K562 (cell line): ENCODE measurements around the gene IGSF9. TPM values are rescaled to one million over a fixed set of nuclear protein-coding genes. Genes with fewer than 3 reads are reported as not detected.

ENCODE experiments used
- ATAC-seq: fragments of 200-7000 bp; cut with Tn5 transposase; 3 replicates; pipeline ENCODE4 v1.9.1; 2020; ENCODE audit warnings: moderate library complexity
- BruUV-seq: library from RNA; stranded (reverse); fragments of 400-500 nt; replicated peaks from 2 replicates; lab custom pipeline; 2021; lab: Mats Ljungman, UMichigan
- CTCF ChIA-PET: fragments of 300-600 bp; formaldehyde crosslinking; extraction: SDS; loops from one replicate; lab custom pipeline; 2021; ENCODE audit warnings: low intra/inter-chr PET ratio; lab: Yijun Ruan, JAX
- POLR2A ChIA-PET: fragments of 300-600, 350-650 bp; sonication (Branson Sonifier 250); formaldehyde crosslinking; extraction: SDS; loops from one replicate; lab custom pipeline; 2021; ENCODE audit warnings: antibody characterized with exemption, inconsistent platforms; lab: Yijun Ruan, JAX
- DNase-seq, 4 experiments: peaks; one replicate each; pipeline versions ENCODE4 v3.0.0 to v3.0.0-alpha.2; 2011 to 2018; ENCODE audit warnings: low spot score in 3 of 4, mixed read lengths in 3 of 4; ENCODE audit errors: extremely low read depth in 1 of 4
- FAIRE-seq: peaks from 2 replicates; lab custom pipeline; 2011; peaks lifted over from hg19 to GRCh38; lab: Jason Lieb, UNC
- H2AFZ ChIP-seq: 2 replicates; pipeline ENCODE4 v1.6.0; 2011; ENCODE audit warnings: low read depth, low read length, control low read depth, inconsistent platforms
- H3K27ac ChIP-seq: fragments of 200-600 bp; 3 replicates; pipeline ENCODE4 v1.8.0; 2011; ENCODE audit warnings: low read depth, mild to moderate bottlenecking, control low read depth, inconsistent platforms, low read length, moderate library complexity, mixed read lengths; ENCODE audit errors: extremely low read depth
- H3K27me3 ChIP-seq, 2 experiments: fragments of 300-600 bp in 1 of 2; 2 replicates in 1 of 2; 3 replicates in 1 of 2; pipeline versions ENCODE4 v1.6.0 to v1.8.0; 2011; ENCODE audit warnings: inconsistent platforms in 2 of 2, low read length in 2 of 2, mild to moderate bottlenecking in 1 of 2, mixed read lengths in 1 of 2, moderate library complexity in 1 of 2; ENCODE audit not compliant: control insufficient read depth in 2 of 2, insufficient read depth in 2 of 2
- H3K36me3 ChIP-seq: fragments of 300-600 bp; 3 replicates; pipeline ENCODE4 v1.8.0; 2011; ENCODE audit warnings: mild to moderate bottlenecking, low read length, inconsistent platforms; ENCODE audit not compliant: control insufficient read depth, insufficient read depth
- H3K4me1 ChIP-seq, 2 experiments: fragments of 200-600 bp in 1 of 2; replicated peaks in 1 of 2; 2 replicates in 1 of 2; 3 replicates in 1 of 2; pipeline versions ENCODE4 v1.5.1 to v1.8.0; 2011; ENCODE audit warnings: inconsistent platforms in 2 of 2, low read length in 2 of 2, mild to moderate bottlenecking in 1 of 2, mixed read lengths in 1 of 2, moderate library complexity in 1 of 2; ENCODE audit not compliant: control insufficient read depth in 2 of 2, insufficient read depth in 2 of 2
- H3K4me2 ChIP-seq: 2 replicates; pipeline ENCODE4 v1.6.1; 2011; ENCODE audit warnings: low read length, control low read depth, inconsistent platforms, mixed read lengths; ENCODE audit not compliant: insufficient read depth
- H3K4me3 ChIP-seq: fragments of 200-600 bp; sonication (generic), shearing (Covaris generic); 2 replicates; pipeline ENCODE4 v1.5.1; 2016; ENCODE audit warnings: control low read depth, inconsistent platforms
- H3K79me2 ChIP-seq: fragments of 200-600 bp; 3 replicates; pipeline ENCODE4 v1.8.0; 2011; ENCODE audit warnings: low read length, inconsistent platforms; ENCODE audit not compliant: control insufficient read depth, insufficient read depth
- H3K9ac ChIP-seq, 2 experiments: 2 replicates each; pipeline versions ENCODE4 v1.6.0 to v1.6.1; 2011; ENCODE audit warnings: low read depth in 2 of 2, low read length in 2 of 2, control low read depth in 1 of 2, inconsistent platforms in 1 of 2, mild to moderate bottlenecking in 1 of 2, mixed read lengths in 1 of 2; ENCODE audit not compliant: insufficient read depth in 1 of 2
- H3K9me1 ChIP-seq: one replicate; pipeline ENCODE4 v1.6.0; 2011; ENCODE audit warnings: inconsistent platforms, mild to moderate bottlenecking, low read length, moderate library complexity; ENCODE audit not compliant: control insufficient read depth, insufficient read depth
- H3K9me3 ChIP-seq: replicated peaks from 2 replicates; pipeline ENCODE4 v1.5.1; 2011; ENCODE audit warnings: low read depth, low read length, inconsistent platforms; ENCODE audit not compliant: control insufficient read depth, insufficient read depth
- H4K20me1 ChIP-seq: replicated peaks from 2 replicates; pipeline ENCODE4 v1.6.1; 2011; ENCODE audit warnings: low read length, inconsistent platforms, mixed read lengths; ENCODE audit not compliant: control insufficient read depth, insufficient read depth
- DIDO1 ChIP-seq: fragments of 450-650 bp; IDR thresholded peaks from 2 replicates; pipeline ENCODE4 v1.6.1; 2016; ENCODE audit warnings: low read depth, missing biosample characterization, missing genetic modification characterization
- FUS ChIP-seq: fragments of 200-400 bp; formaldehyde crosslinking; optimal IDR thresholded peaks from 2 replicates; pipeline ENCODE3; 2017; ENCODE audit warnings: low read depth, low read length
- HNRNPLL ChIP-seq: fragments of 200-400 bp; formaldehyde crosslinking; IDR thresholded peaks from 2 replicates; pipeline ENCODE4 v1.6.1; 2017; ENCODE audit warnings: low read length, low read depth, mild to moderate bottlenecking; ENCODE audit not compliant: poor library complexity, severe bottlenecking
- KDM1A ChIP-seq, 2 experiments: fragments of 450-650 bp; IDR thresholded peaks; 2 replicates each; pipeline ENCODE4 v1.6.1; 2016; ENCODE audit warnings: mild to moderate bottlenecking in 2 of 2
- RCOR1 ChIP-seq, 2 experiments: IDR thresholded peaks; 2 replicates each; pipeline ENCODE4 v1.6.1; 2012; ENCODE audit warnings: low read depth in 2 of 2, low read length in 2 of 2, borderline replicate concordance in 1 of 2, improper control_type of control experiment in 1 of 2
- RFX7 ChIP-seq: fragments of 250-450 bp; sonication (Bioruptor Pico); IDR thresholded peaks from 2 replicates; pipeline ENCODE4 v1.5.1; 2021; ENCODE audit warnings: mild to moderate bottlenecking
- TGIF2 ChIP-seq: sonication (generic); formaldehyde crosslinking; IDR thresholded peaks from 2 replicates; pipeline ENCODE4 v1.8.1; 2022; ENCODE audit warnings: mild to moderate bottlenecking, missing genetic modification reagents, moderate library complexity
- ZNF253 ChIP-seq: fragments of 250-450 bp; sonication (Bioruptor Pico); conservative IDR thresholded peaks from 2 replicates; pipeline ENCODE4 v1.6.1; 2021; ENCODE audit warnings: mild to moderate bottlenecking
- WGBS: fragments of 100-300 bp; shearing (Covaris generic); methylation state at CpG from one replicate; pipeline ENCODE4 v1.1.6; 2016; ENCODE audit warnings: low coverage, mixed read lengths; ENCODE audit not compliant: insufficient coverage; ENCODE audit errors: missing lambda C conversion rate; 5-methylcytosine and 5-hydroxymethylcytosine counted together
- in situ Hi-C: fragments of 300-500 bp; cut with MboI; formaldehyde crosslinking; loops from 4 replicates; pipeline ENCODE4 v1.15.0; 2018; ENCODE audit warnings: inconsistent platforms, mixed read lengths
- intact Hi-C: fragments of 100-400 bp; cut with micrococcal nuclease; formaldehyde crosslinking; loops from 2 replicates; pipeline ENCODE4 v1.14.2; 2022
- polyA plus RNA-seq, 8 experiments: library from polyadenylated mRNA; depleted of rRNA in 4 of 8; stranded (reverse) in 5 of 8; unstranded in 3 of 8; fragments of >200 nt; fragmentation: Nextera tagmentation in 2 of 8; fragmentation: Illumina TruSeq in 1 of 8; extraction: Ambion mirVana in 2 of 8; extraction: Trizol in 1 of 8; gene quantifications; 2 replicates each; pipeline versions ENCODE4 v1.2.1 to v1.2.3, GENCODE V29; 2011 to 2014; ENCODE audit warnings: inconsistent platforms in 1 of 8, missing spikeins in 1 of 8
- total RNA-seq, 7 experiments: library from RNA; depleted of rRNA in 6 of 7; stranded (reverse); fragments of >200 nt in 6 of 7; fragmentation: Illumina TruSeq in 2 of 7; extraction: Trizol in 2 of 7; gene quantifications; 2 replicates each; pipeline versions ENCODE4 v1.2.1 to v1.2.3, GENCODE V29; 2011 to 2021; ENCODE audit warnings: low replicate concordance in 1 of 7

The IGSF9 gene
- total and polyA plus RNA-seq, 9 of the 15 experiments (the other 6 are each of a cell fraction or from before 2014, with no cell fraction given) = 0.03 to 0.29 (median 0.07) TPM; not detected in 1

DNA sequence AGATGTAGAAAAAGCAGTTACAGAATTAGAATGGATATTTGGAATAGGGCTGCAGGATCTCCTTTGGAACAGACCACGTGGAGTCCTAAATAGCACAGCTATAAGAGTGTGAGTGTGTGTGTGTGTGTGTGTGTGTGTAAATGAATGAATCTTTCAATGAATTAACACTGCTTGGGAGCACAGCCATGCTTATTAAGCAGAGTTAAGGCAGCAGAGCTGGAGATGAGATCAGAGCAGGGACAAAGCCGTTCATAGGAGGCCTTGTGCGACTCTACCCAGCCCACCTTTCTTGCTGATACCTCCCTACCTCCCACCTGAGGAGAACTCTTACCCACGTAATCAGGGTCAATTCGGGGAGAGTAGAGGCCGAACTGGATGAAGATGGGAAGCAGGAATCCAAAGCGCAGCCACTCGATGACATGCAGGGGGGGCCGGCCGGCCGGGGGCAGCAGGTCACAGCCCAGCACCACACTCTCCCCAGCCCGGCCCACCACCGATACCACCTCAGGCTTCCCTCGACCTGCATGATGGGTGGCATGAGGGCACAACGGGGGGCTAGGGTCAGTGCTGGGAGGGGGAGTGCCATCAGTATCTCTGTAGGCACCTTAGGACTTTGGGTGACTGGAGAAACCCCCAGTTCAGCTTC lies 2.7 kb downstream of the IGSF9 start:
- H3K79me2 ChIP-seq = no peaks in the 10 kb centered on the region
- H4K20me1 ChIP-seq = 0 out of 2 replicates have a peak, but pooled peaks cover 7% of the 10 kb centered on the region
- TF ChIP-seq RCOR1 (IDR thresholded peaks at IDR 0.05; ENCODE audit: borderline replicate concordance in 1 of 2, low read depth in 2 of 2, low read length in 2 of 2) (no peak), DIDO1 (tag) (no peak), FUS (no peak), TGIF2 (no peak), HNRNPLL (no peak), RFX7 (CRISPR knock-in tag) (no peak), KDM1A (IDR thresholded peaks at IDR 0.05) (no peak), ZNF253 (CRISPR knock-in tag) (no peak)
- TF ChIP-seq, all 486 proteins: peak for 0
- H3K9me3 ChIP-seq = no peaks in the 10 kb centered on the region
- H3K36me3 ChIP-seq = no peaks in the 10 kb centered on the region
- peaks cover 2 to 46% of the 10 kb centered on the region in 2 experiments for H3K27me3 ChIP-seq
- BruUV-seq = no TSS peak
- POLR2A ChIA-PET = interaction anchor here (2.4 kb wide), 1 partner anchor 14 kb away, joined by 7 read pairs; no protein-coding TSS in a partner anchor
- ATAC-seq (no peak), DNase-seq (no peak), FAIRE-seq (no peak)
- no peak overlapping the region for H3K27ac ChIP-seq
- WGBS = 16% methylated on average over 15 of the region's 15 CpGs
- no peak overlapping the region for H3K4me2 ChIP-seq
- H3K9ac ChIP-seq = no peak overlapping the region
- no peak overlapping the region for H3K4me3 ChIP-seq
- H2AFZ ChIP-seq = no peak overlapping the region
- no peaks in the 10 kb centered on the region for H3K9me1 ChIP-seq
- intact Hi-C loops (no loop called here), in situ Hi-C loops (no loop called here)
- CTCF ChIA-PET = no interaction called here
- H3K4me1 ChIP-seq = peaks cover 3 to 14% of the 10 kb centered on the region in 2 experiments; a peak in 3 of 5 replicates
